Left ventricle myocardium superior (tissue), 1 donor: ENCODE results near the gene FRMPD1. TPM values are rescaled to one million over a fixed set of nuclear protein-coding genes. Genes with fewer than 3 reads are reported as not detected.

Source experiments
- ATAC-seq: fragments of 200-7000 bp; cut with Tn5 transposase; one replicate; pipeline ENCODE4 v1.9.1; 2020; ENCODE audit warnings: mild to moderate bottlenecking, moderate library complexity
- DNase-seq: peaks from one replicate; pipeline ENCODE4 v3.0.0-alpha.2; 2020
- intact Hi-C: fragments of 100-400 bp; cut with micrococcal nuclease; formaldehyde crosslinking; loops from one replicate; pipeline ENCODE4 v1.11.0; 2022
- total RNA-seq: library from RNA; stranded (reverse); fragmentation: NEBNext Ultra II Directional; extraction: Animal tissue kit (Norgen Biotek cat#: 25700); gene quantifications from one replicate; pipeline ENCODE4 v1.2.1, GENCODE V29; 2021
- donor health status: DM: no; HTN: yes; CAD: no; lungs with severe emphysema.

Gene FRMPD1
- total RNA-seq, 1 donor from 2014 or later, result 1.8 TPM

- DNase-seq (no peak), ATAC-seq (no peak)
- intact Hi-C loops, result no loop called here
Observed at GRCh38 chr9:37626708-37627292, 24.0 kb upstream of the FRMPD1 start.

GRCh38 chr9:37632479-37632878 is 18.3 kb upstream of the FRMPD1 start:
- DNase-seq (no peak), ATAC-seq (no peak)
- intact Hi-C loops, result no loop called here

GRCh38 chr9:37635808-37636207 is 14.9 kb upstream of the FRMPD1 start:
- intact Hi-C loops, result no loop called here
- ATAC-seq (no peak), DNase-seq (no peak)

GRCh38 chr9:37636511-37637448 is 14.0 kb upstream of the FRMPD1 start:
- intact Hi-C loops, result no loop called here
- DNase-seq (no peak), ATAC-seq (no peak)

GRCh38 chr9:37639109-37639762 is 11.5 kb upstream of the FRMPD1 start:
- intact Hi-C loops, result no loop called here
- DNase-seq (no peak), ATAC-seq (no peak)

- intact Hi-C loops, result no loop called here
- no peak for DNase-seq
- no peak for ATAC-seq
Observed at GRCh38 chr9:37639841-37640240, 10.9 kb upstream of the FRMPD1 start.

- DNase-seq (no peak), ATAC-seq (peak; percentile 21)
- intact Hi-C loops, result no loop called here
Observed at GRCh38 chr9:37640246-37640645, 10.5 kb upstream of the FRMPD1 start.

GRCh38 chr9:37641331-37641730 is 9.4 kb upstream of the FRMPD1 start:
- intact Hi-C loops, result no loop called here

GRCh38 chr9:37643214-37643613 is 7.5 kb upstream of the FRMPD1 start:
- no peak for DNase-seq
- intact Hi-C loops, result no loop called here
- no peak for ATAC-seq

More at GRCh38 chr9:37641331-37641730, 9.4 kb upstream of the FRMPD1 start:
- DNase-seq, result no peak
- no peak for ATAC-seq

- intact Hi-C loops, result no loop called here
Observed at GRCh38 chr9:37645903-37646506, 4.7 kb upstream of the FRMPD1 start.

GRCh38 chr9:37650299-37650872 is 368 bp upstream of the FRMPD1 start:
- intact Hi-C loops, result no loop called here
- DNase-seq, result no peak
- no peak for ATAC-seq

More at GRCh38 chr9:37645903-37646506, 4.7 kb upstream of the FRMPD1 start:
- peak; percentile 76 for ATAC-seq
- DNase-seq, result no peak

- ATAC-seq (no peak), DNase-seq (no peak)
- intact Hi-C loops, result no loop called here
Observed at GRCh38 chr9:37652261-37652660, 1.5 kb downstream of the FRMPD1 start.

- intact Hi-C loops, result no loop called here
- no peak for ATAC-seq
- no peak for DNase-seq
Observed at GRCh38 chr9:37653385-37653784, 2.6 kb downstream of the FRMPD1 start.

GRCh38 chr9:37656936-37657335 is 6.2 kb downstream of the FRMPD1 start:
- DNase-seq (no peak), ATAC-seq (no peak)
- intact Hi-C loops, result no loop called here

GRCh38 chr9:37660691-37661090 is 9.9 kb downstream of the FRMPD1 start:
- no peak for DNase-seq
- ATAC-seq, result no peak
- intact Hi-C loops, result no loop called here

- intact Hi-C loops, result no loop called here
- DNase-seq (no peak), ATAC-seq (no peak)
Observed at GRCh38 chr9:37663926-37664325, 13.2 kb downstream of the FRMPD1 start.

GRCh38 chr9:37667706-37668105 is 17.0 kb downstream of the FRMPD1 start:
- intact Hi-C loops, result no loop called here
- DNase-seq, result no peak
- ATAC-seq, result no peak

GRCh38 chr9:37668116-37668601 is 17.4 kb downstream of the FRMPD1 start:
- intact Hi-C loops, result no loop called here
- DNase-seq (no peak), ATAC-seq (peak; percentile 88)

- intact Hi-C loops, result no loop called here
- ATAC-seq (no peak), DNase-seq (no peak)
Observed at GRCh38 chr9:37669232-37669631, 18.5 kb downstream of the FRMPD1 start.
